NT2/D1 (cell line): Measurements from ENCODE around the gene PICALM.

Experiments used
- YY1 ChIP-seq: IDR thresholded peaks from 2 replicates; pipeline ENCODE4 v1.6.1; 2011; ENCODE audit not compliant: insufficient read length, insufficient read depth
- ZNF274 ChIP-seq: IDR thresholded peaks from 2 replicates; pipeline ENCODE4 v1.6.1; 2011; ENCODE audit warnings: mild to moderate bottlenecking, low read depth, low read length

DNA sequence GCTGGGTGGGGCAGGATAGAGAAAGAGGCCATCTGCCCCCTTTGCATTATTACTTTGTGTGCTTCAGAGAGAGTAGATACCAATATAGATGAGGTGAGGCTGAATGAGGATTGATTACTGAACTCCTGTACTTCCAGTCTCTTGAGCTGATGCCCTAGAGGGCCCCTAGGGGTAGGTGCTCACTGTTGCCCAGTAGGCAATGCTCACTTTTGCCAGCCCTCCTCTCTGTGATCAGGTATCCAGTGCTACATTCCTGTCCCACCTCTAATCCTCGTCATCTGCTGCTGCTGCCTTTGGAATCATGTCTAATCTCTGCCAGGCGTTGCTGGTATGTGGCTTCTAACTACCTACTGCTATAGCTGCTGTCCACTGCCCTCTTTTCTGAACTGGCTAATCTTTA, 156.5 kb downstream of the PICALM start:
- TF ChIP-seq YY1 (no peak), ZNF274 (no peak)
